Activated T-cell treated with anti-CD3 and anti-CD28 coated beads, Interleukin-2, amount 50 U/mL, for 1 hour (primary cell): ENCODE measurements around the gene INO80.
"Not testable (repeated sequence)": the region's sequence is repeated elsewhere in the genome, so short reads cannot be mapped to it uniquely, and the experiment has no call there.

ENCODE experiments used
- DNase-seq: peaks from one replicate; pipeline ENCODE4 v3.0.0-alpha.2; 2020

Gene INO80

GRCh38 chr15:40960151-40960885 lies 155.8 kb downstream of the INO80 start:
- DNase-seq, result no peak

GRCh38 chr15:40959331-40960141 lies 156.5 kb downstream of the INO80 start:
- no peak for DNase-seq

GRCh38 chr15:40958723-40959122 lies 157.4 kb downstream of the INO80 start:
- no peak for DNase-seq

GRCh38 chr15:40958146-40958545 lies 157.9 kb downstream of the INO80 start:
- DNase-seq, result no peak

- DNase-seq, result no peak
Measured at GRCh38 chr15:40957581-40958051, 158.5 kb downstream of the INO80 start.

- no peak for DNase-seq
Measured at GRCh38 chr15:40957041-40957555, 159.0 kb downstream of the INO80 start.

GRCh38 chr15:40956541-40956982 lies 159.5 kb downstream of the INO80 start:
- no peak for DNase-seq

- no peak for DNase-seq
Measured at GRCh38 chr15:40955930-40956540, 160.0 kb downstream of the INO80 start.

GRCh38 chr15:40955141-40955903 lies 160.8 kb downstream of the INO80 start:
- DNase-seq, result no peak

- DNase-seq, result not testable (repeated sequence)
Measured at GRCh38 chr15:40954158-40954848, 161.8 kb downstream of the INO80 start.

- no peak for DNase-seq
Measured at GRCh38 chr15:40953713-40954074, 162.4 kb downstream of the INO80 start.

- DNase-seq, result peak; percentile 94
Measured at GRCh38 chr15:40952901-40953712, 163.0 kb downstream of the INO80 start, which contains the start of gene CHAC1. TSS of gene CHAC1 (plus strand) at chr15:40953471. CDS start at chr15:40953584, 113 bp downstream.

GRCh38 chr15:40952301-40952900 lies 163.7 kb downstream of the INO80 start:
- no peak for DNase-seq

GRCh38 chr15:40951764-40952163 lies 164.3 kb downstream of the INO80 start:
- no peak for DNase-seq

- no peak for DNase-seq
Measured at GRCh38 chr15:40949756-40950207, 166.3 kb downstream of the INO80 start.

- no peak for DNase-seq
Measured at GRCh38 chr15:40948706-40949473, 167.2 kb downstream of the INO80 start.

- DNase-seq, result no peak
Measured at GRCh38 chr15:40944510-40945296, 171.4 kb downstream of the INO80 start.

GRCh38 chr15:40943764-40944365 lies 172.2 kb downstream of the INO80 start:
- DNase-seq, result no peak
